ENCODE results near the gene TFAP2A.

TFAP2A gene

GRCh38 chr6:10412461-10413261, 2.2 kb downstream of the TFAP2A start:
- no peak for DNase-seq

GRCh38 chr6:10411971-10412460, 2.9 kb downstream of the TFAP2A start:
- no peak for DNase-seq

- no peak for DNase-seq
Measured at GRCh38 chr6:10411131-10411970, 3.5 kb downstream of the TFAP2A start.

GRCh38 chr6:10410207-10411050, 4.4 kb downstream of the TFAP2A start:
- DNase-seq = no peak

GRCh38 chr6:10409731-10410206, 5.1 kb downstream of the TFAP2A start:
- no peak for DNase-seq

GRCh38 chr6:10409233-10409721, 5.6 kb downstream of the TFAP2A start:
- DNase-seq = no peak

- no peak for DNase-seq
Measured at GRCh38 chr6:10408457-10408856, 6.4 kb downstream of the TFAP2A start.

- no peak for DNase-seq
Measured at GRCh38 chr6:10407674-10408054, 7.2 kb downstream of the TFAP2A start.

GRCh38 chr6:10407018-10407673, 7.7 kb downstream of the TFAP2A start:
- no peak for DNase-seq

GRCh38 chr6:10406556-10406955, 8.3 kb downstream of the TFAP2A start:
- no peak for DNase-seq

GRCh38 chr6:10405513-10405900, 9.4 kb downstream of the TFAP2A start:
- no peak for DNase-seq

GRCh38 chr6:10404799-10405512, 9.9 kb downstream of the TFAP2A start:
- DNase-seq = no peak

GRCh38 chr6:10404107-10404798, 10.6 kb downstream of the TFAP2A start:
- peak; percentile 79 for DNase-seq

GRCh38 chr6:10403385-10404106, 11.3 kb downstream of the TFAP2A start:
- DNase-seq = no peak

GRCh38 chr6:10402648-10403311, 12.1 kb downstream of the TFAP2A start:
- DNase-seq = no peak

GRCh38 chr6:10401632-10402223, 13.1 kb downstream of the TFAP2A start:
- DNase-seq = no peak

- DNase-seq = no peak
Measured at GRCh38 chr6:10401004-10401536, 13.8 kb downstream of the TFAP2A start.

- DNase-seq = no peak
Measured at GRCh38 chr6:10400330-10400729, 14.5 kb downstream of the TFAP2A start.

- no peak for DNase-seq
Measured at GRCh38 chr6:10399451-10399850, 15.4 kb downstream of the TFAP2A start.
